ENCODE results near the gene NTHL1. TPM values are rescaled to one million over a fixed set of nuclear protein-coding genes. Genes with fewer than 3 reads are reported as not detected.

NTHL1 gene
- total RNA-seq, 6 donors from 2014 or later: 17.8 to 43.6 (median 28.8) TPM

DNA sequence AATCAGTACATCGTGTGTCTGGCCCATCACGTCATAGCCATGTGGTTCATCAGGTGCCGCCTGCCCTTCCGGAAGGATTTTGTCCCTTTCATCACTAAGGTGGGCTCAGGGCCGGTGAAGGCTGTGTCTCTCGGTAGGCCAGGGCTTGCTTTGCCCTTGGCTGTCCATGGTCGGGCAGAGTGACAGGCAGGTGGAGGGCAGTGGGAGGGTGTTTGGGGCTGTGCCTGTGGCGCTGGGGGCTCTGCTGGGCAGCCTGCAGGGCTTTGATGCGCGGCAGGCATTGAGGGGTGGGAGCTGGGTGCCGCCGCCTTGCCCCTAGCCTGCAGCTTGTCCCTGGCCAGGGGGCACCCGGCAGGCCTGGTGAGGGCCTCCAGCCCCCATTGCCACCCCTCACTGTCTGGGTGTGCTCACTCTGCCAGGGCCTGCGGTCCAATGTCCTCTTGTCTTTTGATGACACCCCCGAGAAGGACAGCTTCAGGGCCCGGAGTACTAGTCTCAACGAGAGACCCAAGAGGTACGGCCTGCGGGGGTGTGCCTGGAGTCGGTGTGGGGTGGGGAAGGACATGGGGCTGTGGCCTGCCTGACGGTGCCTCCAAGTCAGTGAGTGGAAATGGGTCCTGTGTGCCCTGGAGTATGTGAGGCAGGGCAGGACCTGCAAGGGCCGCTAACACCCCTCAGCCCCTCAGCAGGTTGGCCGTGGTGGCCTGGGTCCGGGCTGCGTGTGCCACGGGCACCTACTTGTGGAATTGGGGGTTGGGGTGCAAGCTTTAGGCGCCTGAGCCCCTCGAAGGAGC is 28.6 kb upstream of the NTHL1 start:
- Histone ChIP-seq H3K36me3 (peaks cover 7 to 99% (median 86%) of the 10 kb centered on the region in 4 donors), H3K4me3 (no peak overlapping the region), H3K27me3 (no peaks in the 10 kb centered on the region), H3K4me1 (peaks cover 0 to 3% (median 1%) of the 10 kb centered on the region in 4 donors), H3K9me3 (no peaks in the 10 kb centered on the region), H3K27ac (no peak overlapping the region)
- 92 to 96% methylated on average over 14 to 23 of the region's 28 CpGs for WGBS, 2 donors
- DNase-seq (peak in 1 of 2 donors; percentile 70), ATAC-seq (ENCODE audit: low FRiP score in 2 of 2) (no peak)
- TF ChIP-seq, protein P1, sequence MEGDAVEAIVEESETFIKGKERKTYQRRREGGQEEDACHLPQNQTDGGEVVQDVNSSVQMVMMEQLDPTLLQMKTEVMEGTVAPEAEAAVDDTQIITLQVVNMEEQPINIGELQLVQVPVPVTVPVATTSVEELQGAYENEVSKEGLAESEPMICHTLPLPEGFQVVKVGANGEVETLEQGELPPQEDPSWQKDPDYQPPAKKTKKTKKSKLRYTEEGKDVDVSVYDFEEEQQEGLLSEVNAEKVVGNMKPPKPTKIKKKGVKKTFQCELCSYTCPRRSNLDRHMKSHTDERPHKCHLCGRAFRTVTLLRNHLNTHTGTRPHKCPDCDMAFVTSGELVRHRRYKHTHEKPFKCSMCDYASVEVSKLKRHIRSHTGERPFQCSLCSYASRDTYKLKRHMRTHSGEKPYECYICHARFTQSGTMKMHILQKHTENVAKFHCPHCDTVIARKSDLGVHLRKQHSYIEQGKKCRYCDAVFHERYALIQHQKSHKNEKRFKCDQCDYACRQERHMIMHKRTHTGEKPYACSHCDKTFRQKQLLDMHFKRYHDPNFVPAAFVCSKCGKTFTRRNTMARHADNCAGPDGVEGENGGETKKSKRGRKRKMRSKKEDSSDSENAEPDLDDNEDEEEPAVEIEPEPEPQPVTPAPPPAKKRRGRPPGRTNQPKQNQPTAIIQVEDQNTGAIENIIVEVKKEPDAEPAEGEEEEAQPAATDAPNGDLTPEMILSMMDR (IDR thresholded peaks at IDR 0.05): no peak
- TF ChIP-seq POLR2AphosphoS5 (IDR thresholded peaks at IDR 0.05) (no peak), EP300 (IDR thresholded peaks at IDR 0.05) (no peak), POLR2A (IDR thresholded peaks at IDR 0.05) (no peak)

DNA sequence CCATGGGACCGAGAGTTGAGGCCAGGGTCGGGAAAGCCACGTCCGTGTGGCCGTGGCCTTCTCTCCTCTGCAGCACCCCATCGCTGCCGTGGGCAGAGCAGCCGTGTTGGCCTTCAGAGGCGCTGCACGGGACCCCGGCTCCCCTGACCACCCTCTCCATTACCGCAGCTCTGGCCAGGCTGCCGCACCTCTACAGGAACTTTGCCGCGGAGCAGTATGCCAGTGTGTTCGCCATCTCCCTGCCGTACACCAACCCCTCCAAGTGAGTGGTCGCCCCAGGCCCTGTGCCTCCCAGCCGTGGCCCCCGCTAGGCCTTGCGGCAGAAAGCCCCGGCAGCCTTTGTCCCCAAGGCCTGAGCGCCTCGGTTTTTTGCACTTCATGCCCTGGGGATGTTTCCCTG is 28.0 kb upstream of the NTHL1 start:
- WGBS, 2 donors: 98% methylated on average over 6 to 24 of the region's 24 CpGs
- no peaks in the 10 kb centered on the region for H3K27me3 ChIP-seq
- peaks cover 7 to 100% (median 87%) of the 10 kb centered on the region in 4 donors for H3K36me3 ChIP-seq
- DNase-seq (peak in 1 of 2 donors; percentile 61), ATAC-seq (ENCODE audit: low FRiP score in 2 of 2) (no peak)
- TF ChIP-seq EP300 (IDR thresholded peaks at IDR 0.05) (no peak), POLR2AphosphoS5 (IDR thresholded peaks at IDR 0.05) (no peak), POLR2A (IDR thresholded peaks at IDR 0.05) (no peak)
- TF ChIP-seq, protein P1 (IDR thresholded peaks at IDR 0.05): no peak
- no peak overlapping the region for H3K27ac ChIP-seq
- no peaks in the 10 kb centered on the region for H3K9me3 ChIP-seq
- no peak overlapping the region for H3K4me3 ChIP-seq
- H3K4me1 ChIP-seq: no peaks in the 10 kb centered on the region

DNA sequence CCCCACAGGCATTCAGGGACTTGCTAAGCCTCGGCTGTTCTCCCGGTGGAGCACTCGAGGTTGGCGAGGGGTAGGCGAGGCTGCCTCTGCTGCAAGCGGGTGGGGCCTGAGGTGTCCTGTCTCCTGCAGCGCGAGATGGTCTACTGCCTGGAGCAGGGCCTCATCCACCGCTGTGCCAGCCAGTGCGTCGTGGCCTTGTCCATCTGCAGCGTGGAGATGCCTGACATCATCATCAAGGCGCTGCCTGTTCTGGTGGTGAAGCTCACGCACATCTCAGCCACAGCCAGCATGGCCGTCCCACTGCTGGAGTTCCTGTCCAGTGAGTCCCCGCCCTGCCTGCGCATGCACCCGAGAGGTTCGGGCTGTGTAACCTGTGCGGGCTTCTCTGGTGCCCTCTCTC is 26.4 kb upstream of the NTHL1 start:
- 99% methylated on average over 12 of the region's 20 CpGs; no CpG with 5 or more reads in 1 of the 2 donors for WGBS, 2 donors
- H3K4me3 ChIP-seq: no peak overlapping the region
- no peaks in the 10 kb centered on the region for H3K4me1 ChIP-seq
- ATAC-seq (ENCODE audit: low FRiP score in 2 of 2): no peak
- H3K27ac ChIP-seq: no peak overlapping the region
- DNase-seq: peak in 1 of 2 donors; percentile 69
- H3K36me3 ChIP-seq: peaks cover 14 to 98% (median 82%) of the 10 kb centered on the region in 4 donors
- no peaks in the 10 kb centered on the region for H3K27me3 ChIP-seq
- H3K9me3 ChIP-seq: no peaks in the 10 kb centered on the region
- TF ChIP-seq, protein P1 (IDR thresholded peaks at IDR 0.05): no peak
- TF ChIP-seq POLR2AphosphoS5 (IDR thresholded peaks at IDR 0.05) (no peak), POLR2A (IDR thresholded peaks at IDR 0.05) (no peak), EP300 (IDR thresholded peaks at IDR 0.05) (no peak)

DNA sequence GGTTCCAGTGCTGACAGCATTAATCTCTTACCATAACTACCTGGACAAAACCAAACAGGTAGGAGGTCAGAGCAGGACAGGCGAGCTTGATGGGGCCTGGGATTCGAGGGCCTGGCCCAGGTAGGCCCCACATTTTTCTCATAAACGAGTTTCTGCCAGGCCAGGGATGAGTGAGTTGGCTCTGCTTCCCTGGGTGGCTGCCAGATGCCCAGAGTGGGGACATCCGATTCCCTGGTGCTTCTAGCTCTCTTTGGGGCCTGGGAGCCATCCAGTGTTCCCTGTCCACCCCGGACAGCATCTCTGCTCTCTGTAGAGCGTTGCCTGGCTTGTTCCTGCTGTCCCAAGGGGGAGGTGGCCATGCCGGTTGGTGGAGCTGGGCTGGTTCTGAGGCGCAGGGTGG is 25.3 kb upstream of the NTHL1 start:
- H3K4me1 ChIP-seq: no peaks in the 10 kb centered on the region
- H3K36me3 ChIP-seq: peaks cover 17 to 98% (median 83%) of the 10 kb centered on the region in 4 donors
- WGBS, 2 donors: 94 to 100% methylated on average over 2 to 8 of the region's 8 CpGs
- H3K27ac ChIP-seq: no peak overlapping the region
- TF ChIP-seq EP300 (IDR thresholded peaks at IDR 0.05) (no peak), POLR2AphosphoS5 (IDR thresholded peaks at IDR 0.05) (no peak), POLR2A (IDR thresholded peaks at IDR 0.05) (no peak)
- TF ChIP-seq, protein P1 (IDR thresholded peaks at IDR 0.05): no peak
- no peak for DNase-seq
- H3K9me3 ChIP-seq: no peaks in the 10 kb centered on the region
- no peak overlapping the region for H3K4me3 ChIP-seq
- no peaks in the 10 kb centered on the region for H3K27me3 ChIP-seq
- no peak for ATAC-seq (ENCODE audit: low FRiP score in 2 of 2)
